Measurements from ENCODE around the gene CD47.

The CD47 gene

DNA sequence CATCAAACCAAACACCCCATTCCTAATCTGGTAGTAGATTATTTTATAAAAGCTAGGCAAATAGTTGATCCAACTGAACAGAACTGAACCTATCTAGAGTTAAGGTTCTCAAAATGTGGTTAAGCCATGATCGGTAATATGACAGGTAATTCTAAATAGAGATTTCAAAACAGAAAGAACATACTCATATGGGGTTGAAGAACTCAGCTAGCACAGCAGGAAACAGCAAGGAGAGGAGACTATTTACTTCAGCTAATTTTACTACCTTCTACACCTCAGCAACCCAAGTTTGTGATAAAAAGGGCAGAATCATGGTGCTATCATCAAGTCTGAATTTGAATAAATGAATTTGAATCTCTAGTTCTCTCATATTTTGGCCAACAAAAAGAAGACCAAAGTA is 11.8 kb downstream of the CD47 start:
- no peak for TF ChIP-seq JUND (IDR thresholded peaks at IDR 0.05; ENCODE audit: low read depth)
- in situ Hi-C loops (cut with HindIII; ENCODE audit: low pct_unique_long_range_greater_than_20kb, low sequenced_read_pairs) = no loop called here

DNA sequence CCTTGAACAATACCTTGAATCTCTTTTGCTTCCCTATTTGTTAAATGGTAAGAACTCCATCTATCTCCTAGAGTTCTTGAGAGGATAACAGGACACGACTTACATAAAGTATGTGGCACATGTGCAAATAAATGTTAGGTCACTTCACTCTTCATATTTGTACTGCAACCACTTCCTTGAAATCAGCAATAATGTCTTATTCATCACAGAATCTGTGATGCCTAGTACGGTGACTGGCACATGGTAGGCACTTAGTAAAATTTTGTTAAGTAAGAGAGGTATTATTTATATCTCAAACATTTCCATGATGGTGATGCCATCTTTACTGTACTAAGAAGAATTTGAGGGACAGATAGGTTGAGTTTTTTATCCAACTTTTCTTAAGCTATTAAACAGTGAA is 14.3 kb downstream of the CD47 start:
- DNase-seq (ENCODE audit: low read depth in 1 of 2, low spot score in 1 of 2) = no peak
- no peak for TF ChIP-seq JUND (IDR thresholded peaks at IDR 0.05; ENCODE audit: low read depth)
- in situ Hi-C loops (cut with HindIII; ENCODE audit: low pct_unique_long_range_greater_than_20kb, low sequenced_read_pairs) = no loop called here

More for the DNA sequence above, 11.8 kb downstream of the CD47 start:
- DNase-seq (ENCODE audit: low read depth in 1 of 2, low spot score in 1 of 2) = no peak

DNA sequence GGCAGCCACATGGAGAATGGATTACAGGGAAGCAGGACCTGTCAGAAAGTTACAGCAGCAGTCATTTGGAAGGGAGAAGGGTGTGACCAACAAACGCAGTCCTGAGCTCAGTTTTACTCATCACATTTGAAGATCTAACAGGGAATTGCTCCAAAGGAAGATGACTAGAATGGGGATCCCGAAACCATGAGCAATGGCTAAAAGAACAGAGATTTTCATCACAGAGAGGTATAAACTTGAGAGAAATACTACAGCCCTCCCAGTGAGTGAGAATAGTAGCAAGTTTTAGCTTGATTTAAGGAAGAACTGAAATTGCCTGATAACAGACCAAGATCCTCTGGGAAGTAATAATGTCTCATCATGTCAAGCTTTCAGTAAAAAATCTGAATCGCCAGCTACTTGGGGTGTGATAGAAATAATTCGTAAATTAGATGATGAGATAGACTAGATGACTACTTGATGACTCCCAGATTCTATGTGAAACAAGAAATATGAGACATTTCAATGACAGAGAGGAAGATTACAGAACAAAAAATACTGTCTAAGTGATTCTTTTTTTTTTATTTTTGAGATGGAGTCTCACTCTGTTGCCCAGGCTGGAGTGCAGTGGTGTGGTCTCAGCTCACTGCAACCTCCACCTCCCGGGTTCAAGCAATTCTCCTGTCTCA is 16.9 kb downstream of the CD47 start:
- in situ Hi-C loops (cut with HindIII; ENCODE audit: low pct_unique_long_range_greater_than_20kb, low sequenced_read_pairs) = no loop called here
- no peak for DNase-seq (ENCODE audit: low read depth in 1 of 2, low spot score in 1 of 2)
- no peak for TF ChIP-seq JUND (IDR thresholded peaks at IDR 0.05; ENCODE audit: low read depth)

DNA sequence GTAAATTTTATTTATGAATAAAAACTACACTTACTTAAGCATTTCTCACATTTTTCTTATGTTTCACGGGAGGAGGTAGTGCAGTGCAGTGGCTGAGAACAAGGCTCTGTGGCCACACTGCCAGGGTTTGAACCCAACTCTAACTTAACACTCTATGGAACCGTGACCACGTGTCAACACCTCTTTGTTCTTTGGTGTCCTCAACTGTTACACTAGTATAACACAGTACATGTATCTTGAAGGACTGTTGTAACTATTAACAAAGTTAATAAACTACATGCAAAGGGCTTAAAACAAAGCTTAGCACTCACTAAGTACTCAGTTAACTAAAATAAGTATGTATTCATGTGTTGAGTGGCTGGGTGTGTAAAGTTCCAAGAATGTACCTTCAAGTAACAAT is 19.5 kb downstream of the CD47 start:
- no peak for TF ChIP-seq JUND (IDR thresholded peaks at IDR 0.05; ENCODE audit: low read depth)
- in situ Hi-C loops (cut with HindIII; ENCODE audit: low pct_unique_long_range_greater_than_20kb, low sequenced_read_pairs) = no loop called here
- no peak for DNase-seq (ENCODE audit: low read depth in 1 of 2, low spot score in 1 of 2)

DNA sequence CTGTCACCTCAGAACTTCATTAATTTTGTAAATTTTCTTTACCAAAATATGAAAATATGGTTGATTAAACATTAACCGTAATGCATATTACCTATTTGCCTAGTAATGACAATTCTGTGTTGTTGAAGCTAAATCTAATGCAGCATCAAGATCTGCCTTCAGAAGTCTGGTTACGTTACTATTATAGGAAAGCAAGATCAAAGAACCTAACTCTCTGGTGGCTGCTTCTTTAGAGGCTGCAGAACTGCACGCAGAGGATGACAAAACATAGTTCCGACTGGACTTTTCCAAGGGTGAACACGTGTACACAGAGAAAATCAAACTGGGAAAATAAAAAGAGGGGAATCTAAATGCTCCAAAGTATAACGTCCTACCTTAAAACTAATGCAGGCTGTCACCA is 20.5 kb downstream of the CD47 start:
- no peak for TF ChIP-seq JUND (IDR thresholded peaks at IDR 0.05; ENCODE audit: low read depth)
- in situ Hi-C loops (cut with HindIII; ENCODE audit: low pct_unique_long_range_greater_than_20kb, low sequenced_read_pairs) = no loop called here
- DNase-seq (ENCODE audit: low read depth in 1 of 2, low spot score in 1 of 2) = no peak

DNA sequence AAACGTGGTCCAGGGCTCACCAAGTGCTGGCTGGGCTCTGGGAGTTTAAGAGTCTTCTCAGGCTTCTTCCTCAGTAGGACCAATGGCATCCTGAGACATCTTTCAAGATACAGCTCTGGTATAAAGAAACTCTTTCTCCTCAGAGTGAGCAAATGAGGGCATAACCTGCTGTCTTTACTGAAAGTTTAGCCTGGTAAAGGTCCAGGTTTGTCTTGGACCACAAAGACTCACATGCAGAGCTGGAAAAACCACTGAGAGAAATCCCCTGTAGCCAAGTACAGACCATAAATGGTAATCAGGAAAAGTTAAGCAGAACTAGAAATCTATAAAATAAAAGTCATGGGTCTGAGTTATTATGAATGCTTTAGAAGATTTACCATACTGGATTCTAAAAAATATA is 23.1 kb downstream of the CD47 start:
- in situ Hi-C loops (cut with HindIII; ENCODE audit: low pct_unique_long_range_greater_than_20kb, low sequenced_read_pairs) = no loop called here
- TF ChIP-seq JUND (IDR thresholded peaks at IDR 0.05; ENCODE audit: low read depth) = no peak
- no peak for DNase-seq (ENCODE audit: low read depth in 1 of 2, low spot score in 1 of 2)

DNA sequence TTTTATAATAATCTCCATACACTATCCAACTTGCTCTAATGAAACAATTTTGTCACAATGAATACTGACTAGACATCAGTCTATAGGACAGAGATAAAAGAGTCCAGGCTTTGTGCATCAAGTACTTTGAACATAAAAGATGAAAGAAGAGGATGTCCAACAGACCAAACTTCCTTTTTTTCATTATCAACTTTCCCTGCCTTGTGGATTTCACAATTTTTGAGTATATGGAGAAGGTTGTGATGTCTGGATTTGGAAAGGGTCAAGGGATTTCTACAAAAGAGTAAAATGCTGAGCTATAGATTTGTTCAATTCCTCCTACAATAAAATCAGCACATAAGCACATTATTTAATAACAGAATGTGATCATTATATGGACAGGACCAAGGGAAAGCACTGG is 25.7 kb downstream of the CD47 start:
- in situ Hi-C loops (cut with HindIII; ENCODE audit: low pct_unique_long_range_greater_than_20kb, low sequenced_read_pairs) = no loop called here
- no peak for DNase-seq (ENCODE audit: low read depth in 1 of 2, low spot score in 1 of 2)
- no peak for TF ChIP-seq JUND (IDR thresholded peaks at IDR 0.05; ENCODE audit: low read depth)

DNA sequence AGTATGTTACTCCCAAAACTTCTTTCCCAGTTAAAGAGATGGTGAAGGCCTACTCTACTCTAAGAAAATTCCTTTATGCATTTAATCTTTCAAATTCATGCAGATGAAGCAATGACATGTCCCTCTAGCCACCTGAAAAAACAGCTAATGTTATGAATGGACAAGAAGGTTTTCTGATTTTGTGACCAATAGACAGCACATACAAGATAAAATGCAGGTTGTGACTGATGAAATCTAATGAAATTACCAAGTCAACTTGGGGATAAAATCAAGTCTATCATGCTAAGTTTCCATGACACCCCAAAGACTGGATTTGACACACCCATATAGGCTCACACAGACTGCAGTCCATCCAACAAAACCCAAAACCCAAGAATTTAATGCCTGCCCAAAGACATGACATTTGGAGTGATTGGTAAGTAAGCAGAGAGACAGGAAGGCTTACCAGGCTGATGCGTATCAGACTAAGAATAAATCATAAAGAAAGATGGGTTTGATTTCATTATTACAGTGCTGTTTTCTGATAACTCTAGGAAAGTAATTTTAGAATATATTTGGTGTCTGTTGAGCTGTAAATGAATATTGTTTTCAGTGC is 26.4 kb downstream of the CD47 start:
- no peak for TF ChIP-seq JUND (IDR thresholded peaks at IDR 0.05; ENCODE audit: low read depth)
- in situ Hi-C loops (cut with HindIII; ENCODE audit: low pct_unique_long_range_greater_than_20kb, low sequenced_read_pairs) = no loop called here
- DNase-seq (ENCODE audit: low read depth in 1 of 2, low spot score in 1 of 2) = no peak

DNA sequence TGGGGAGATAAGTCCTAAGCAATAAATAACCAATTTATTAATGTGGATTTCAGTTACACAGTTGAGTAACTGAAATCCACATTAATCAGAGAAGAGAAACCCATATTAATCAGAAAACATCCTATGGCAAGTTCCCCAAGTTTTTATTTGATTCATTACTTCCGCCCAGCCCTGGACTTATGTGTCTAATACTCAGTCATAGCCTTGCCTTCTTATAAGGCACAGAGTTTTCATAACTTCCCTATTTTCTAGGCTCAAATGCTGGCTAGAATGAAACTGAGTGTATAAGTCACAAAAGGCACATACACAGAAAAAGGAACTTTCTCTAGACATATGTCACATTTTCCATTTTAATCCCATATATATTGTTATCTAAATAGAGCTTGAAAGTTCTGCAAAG is 28.8 kb downstream of the CD47 start:
- in situ Hi-C loops (cut with HindIII; ENCODE audit: low pct_unique_long_range_greater_than_20kb, low sequenced_read_pairs) = no loop called here
- DNase-seq (ENCODE audit: low read depth in 1 of 2, low spot score in 1 of 2) = no peak
- no peak for TF ChIP-seq JUND (IDR thresholded peaks at IDR 0.05; ENCODE audit: low read depth)

DNA sequence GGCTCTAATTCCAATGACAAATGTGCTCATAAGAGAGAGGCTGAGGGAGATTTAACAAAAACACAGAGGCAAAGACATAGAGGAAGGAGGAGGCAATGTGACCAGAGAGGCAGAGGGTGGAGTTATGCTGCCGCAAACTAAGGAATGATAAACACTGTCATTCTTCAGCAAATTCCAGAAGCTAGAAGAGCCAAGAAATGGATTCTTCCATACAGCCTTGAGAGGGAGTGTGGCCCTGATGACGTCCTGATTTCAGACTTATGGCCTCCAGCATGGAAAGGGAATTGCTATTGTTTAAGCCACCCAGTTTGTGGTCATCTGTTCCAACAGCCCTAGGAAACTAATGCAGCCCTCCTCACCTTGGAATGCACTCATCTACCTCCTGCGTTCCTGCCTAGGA is 30.5 kb downstream of the CD47 start:
- DNase-seq (ENCODE audit: low read depth in 1 of 2, low spot score in 1 of 2) = no peak
- in situ Hi-C loops (cut with HindIII; ENCODE audit: low pct_unique_long_range_greater_than_20kb, low sequenced_read_pairs) = no loop called here
- no peak for TF ChIP-seq JUND (IDR thresholded peaks at IDR 0.05; ENCODE audit: low read depth)

DNA sequence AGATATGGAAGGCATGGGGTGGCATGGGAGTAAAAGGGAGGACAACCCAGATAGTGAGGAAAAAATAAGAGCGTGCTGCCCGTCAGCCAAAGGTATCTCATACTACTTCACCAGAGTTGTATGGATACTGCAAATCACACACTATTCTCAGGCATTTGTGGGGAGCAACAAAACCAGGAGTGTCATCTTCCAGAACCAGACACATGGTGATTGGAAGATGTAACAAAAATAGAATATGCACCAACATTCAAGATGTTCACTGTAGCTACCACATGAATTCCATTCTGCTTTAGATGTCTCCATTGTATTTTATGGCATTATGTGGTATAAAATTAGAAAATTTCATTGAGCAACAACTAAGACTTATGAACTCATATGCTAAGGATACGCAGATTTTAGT is 34.9 kb downstream of the CD47 start:
- no peak for TF ChIP-seq JUND (IDR thresholded peaks at IDR 0.05; ENCODE audit: low read depth)
- DNase-seq (ENCODE audit: low read depth in 1 of 2, low spot score in 1 of 2) = no peak
- in situ Hi-C loops (cut with HindIII; ENCODE audit: low pct_unique_long_range_greater_than_20kb, low sequenced_read_pairs) = no loop called here

DNA sequence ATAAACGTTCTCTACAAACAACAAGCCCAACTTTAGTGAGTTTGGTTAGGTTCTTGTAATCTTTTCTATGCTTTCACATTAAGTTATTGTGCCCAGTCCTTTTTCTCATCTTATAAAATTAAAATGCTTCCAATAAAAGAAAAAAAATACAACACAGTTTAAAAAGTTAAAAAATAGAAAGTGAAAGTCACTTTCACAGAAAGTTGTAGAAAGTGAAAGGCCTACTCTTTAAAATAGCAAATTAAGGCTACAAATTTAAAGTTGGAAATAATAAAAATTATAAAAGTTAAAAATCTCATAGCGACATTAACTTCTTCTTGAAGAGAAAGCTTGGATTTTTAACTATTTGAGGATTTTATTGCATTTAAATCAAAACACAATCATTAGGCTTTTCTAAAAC is 35.9 kb downstream of the CD47 start:
- no peak for TF ChIP-seq JUND (IDR thresholded peaks at IDR 0.05; ENCODE audit: low read depth)
- DNase-seq (ENCODE audit: low read depth in 1 of 2, low spot score in 1 of 2) = no peak
- in situ Hi-C loops (cut with HindIII; ENCODE audit: low pct_unique_long_range_greater_than_20kb, low sequenced_read_pairs) = no loop called here

DNA sequence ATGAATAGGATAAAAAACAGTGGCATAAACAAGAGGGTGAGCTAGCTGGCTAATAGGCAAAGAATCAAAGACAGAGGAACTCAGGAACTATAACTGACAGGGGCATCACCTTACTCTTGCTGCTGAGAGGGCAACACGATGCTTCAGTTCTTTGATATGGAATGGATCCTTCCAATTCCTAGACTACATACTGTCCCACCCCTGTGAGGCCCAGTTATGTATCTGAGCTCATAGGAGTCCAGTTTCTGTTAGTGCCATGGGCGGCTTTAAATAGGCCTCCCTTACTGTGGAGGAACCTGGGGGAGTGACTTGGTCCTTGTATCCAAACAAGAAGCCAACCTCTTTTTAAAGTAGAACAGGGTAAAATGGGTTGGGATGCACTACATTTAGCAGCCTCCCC is 37.3 kb downstream of the CD47 start:
- no peak for TF ChIP-seq JUND (IDR thresholded peaks at IDR 0.05; ENCODE audit: low read depth)
- in situ Hi-C loops (cut with HindIII; ENCODE audit: low pct_unique_long_range_greater_than_20kb, low sequenced_read_pairs) = no loop called here
- DNase-seq (ENCODE audit: low read depth in 1 of 2, low spot score in 1 of 2) = no peak

DNA sequence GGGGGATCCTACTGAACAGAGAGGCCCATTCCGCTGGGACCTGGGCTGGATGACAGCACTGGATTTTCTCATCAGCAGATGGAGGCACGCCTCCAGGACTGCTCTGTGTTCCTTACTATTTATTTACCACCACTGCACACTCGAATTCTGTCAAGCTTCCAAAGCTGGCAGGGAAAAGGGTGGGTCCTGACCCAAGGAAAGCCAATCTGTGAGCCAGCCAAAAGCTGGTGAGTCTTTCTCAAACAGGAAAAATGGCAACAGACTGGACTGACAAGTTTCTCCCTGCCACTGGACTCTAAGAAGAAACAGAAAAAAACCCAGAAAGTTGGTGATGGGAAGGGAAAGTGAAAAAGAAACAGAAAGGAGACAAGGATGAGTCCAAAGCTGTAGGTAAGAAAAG is 37.8 kb downstream of the CD47 start:
- TF ChIP-seq JUND (IDR thresholded peaks at IDR 0.05; ENCODE audit: low read depth) = no peak
- peak; percentile 36 to 95 for DNase-seq (ENCODE audit: low read depth in 1 of 2, low spot score in 1 of 2)
- in situ Hi-C loops (cut with HindIII; ENCODE audit: low pct_unique_long_range_greater_than_20kb, low sequenced_read_pairs) = no loop called here

All from T47D (cell line).